HEK293 (cell line): Measurements from ENCODE around the gene WDR38.

Source experiments
- EGR2 ChIP-seq: fragments of 450-650 bp; formaldehyde crosslinking; IDR thresholded peaks from 2 replicates; pipeline ENCODE4 v1.5.1; 2016; ENCODE audit warnings: low read depth, missing biosample characterization, missing genetic modification characterization
- GLI2 ChIP-seq: fragments of 450-650 bp; formaldehyde crosslinking; IDR thresholded peaks from 2 replicates; pipeline ENCODE4; 2017; ENCODE audit warnings: missing biosample characterization, missing genetic modification characterization, low read depth, borderline replicate concordance
- HIC1 ChIP-seq: fragments of 450-650 bp; formaldehyde crosslinking; IDR thresholded peaks from 2 replicates; pipeline ENCODE4 v1.5.1; 2016; ENCODE audit warnings: missing biosample characterization, missing genetic modification characterization
- PATZ1 ChIP-seq: fragments of 450-650 bp; formaldehyde crosslinking; IDR thresholded peaks from 2 replicates; pipeline ENCODE4 v1.5.1; 2016; ENCODE audit warnings: missing biosample characterization, missing genetic modification characterization
- PBX3 ChIP-seq: sonication (generic); formaldehyde crosslinking; IDR thresholded peaks from 2 replicates; pipeline ENCODE4 v1.8.1; 2022; ENCODE audit warnings: mild to moderate bottlenecking, moderate library complexity, missing genetic modification reagents
- ZBTB26 ChIP-seq: fragments of 450-650 bp; formaldehyde crosslinking; optimal IDR thresholded peaks from 2 replicates; pipeline ENCODE3; 2016; ENCODE audit warnings: missing biosample characterization, mild to moderate bottlenecking, missing genetic modification characterization
- ZNF18 ChIP-seq: fragments of 450-650 bp; formaldehyde crosslinking; IDR thresholded peaks from 2 replicates; pipeline ENCODE4 v1.5.1; 2016; ENCODE audit warnings: missing biosample characterization, missing genetic modification characterization
- ZNF280D ChIP-seq: fragments of 450-650 bp; formaldehyde crosslinking; IDR thresholded peaks from 2 replicates; pipeline ENCODE4 v1.5.1; 2016; ENCODE audit warnings: missing biosample characterization, missing genetic modification characterization
- ZNF311 ChIP-seq: fragments of 450-650 bp; formaldehyde crosslinking; IDR thresholded peaks from 2 replicates; pipeline ENCODE4 v1.5.1; 2017; ENCODE audit warnings: missing biosample characterization, missing genetic modification characterization, borderline replicate concordance
- ZNF362 ChIP-seq: fragments of 450-650 bp; formaldehyde crosslinking; IDR thresholded peaks from 2 replicates; pipeline ENCODE4 v1.5.1; 2016; ENCODE audit warnings: missing biosample characterization, missing genetic modification characterization
- ZNF404 ChIP-seq: fragments of 450-650 bp; formaldehyde crosslinking; IDR thresholded peaks from 2 replicates; pipeline ENCODE4 v1.5.1; 2017; ENCODE audit warnings: missing biosample characterization, missing genetic modification characterization
- ZNF426 ChIP-seq: fragments of 450-650 bp; formaldehyde crosslinking; IDR thresholded peaks from 2 replicates; pipeline ENCODE4 v1.5.1; 2017; ENCODE audit warnings: missing biosample characterization, missing genetic modification characterization, mild to moderate bottlenecking, inconsistent platforms, moderate library complexity
- ZNF639 ChIP-seq: fragments of 450-650 bp; formaldehyde crosslinking; IDR thresholded peaks from 2 replicates; pipeline ENCODE4 v1.5.1; 2016; ENCODE audit warnings: missing biosample characterization, missing genetic modification characterization
- ZNF677 ChIP-seq: fragments of 450-650 bp; IDR thresholded peaks from 2 replicates; pipeline ENCODE4 v1.5.0; 2018; ENCODE audit warnings: missing biosample characterization, mild to moderate bottlenecking, missing genetic modification characterization, moderate library complexity

WDR38 gene

GRCh38 chr9:124869466-124869985 lies 16.3 kb downstream of the WDR38 start (continued):
- TF ChIP-seq ZNF404 = no peak
- peak; percentile 78 for TF ChIP-seq ZBTB26 (tag by site-specific recombination)
- no peak for TF ChIP-seq HIC1 (tag by site-specific recombination)
- TF ChIP-seq GLI2 = no peak
- TF ChIP-seq EGR2 (tag by site-specific recombination) = peak; percentile 2; the same call in 1 of the 2 replicates
- TF ChIP-seq ZNF677 (tag by site-specific recombination) = no peak
- no peak for TF ChIP-seq ZNF280D (tag by site-specific recombination)
- TF ChIP-seq ZNF311 (tag by site-specific recombination) = no peak
- no peak for TF ChIP-seq ZNF18 (tag by site-specific recombination)
- TF ChIP-seq PATZ1 = peak; percentile 30
- no peak for TF ChIP-seq ZNF426 (tag by site-specific recombination)
- no peak for TF ChIP-seq ZNF639
- no peak for TF ChIP-seq ZNF362
- no peak for TF ChIP-seq PBX3 (CRISPR knock-in tag)
- TF ChIP-seq, all 188 proteins: peak for 9
